T-cell (primary cell): ENCODE results near the gene MYH6. TPM values are rescaled to one million over a fixed set of nuclear protein-coding genes. Genes with fewer than 3 reads are reported as not detected.

Source experiments
- ATAC-seq, 4 experiments: fragments of 200-7000 bp in 3 of 4; fragments of 150-1000 bp in 1 of 4; cut with Tn5 transposase; replicated peaks in 1 of 4; 1 replicate in 3 of 4; 2 replicates in 1 of 4; pipeline ENCODE4 v1.10.0; 2021; ENCODE audit warnings: moderate library complexity in 3 of 4, mild to moderate bottlenecking in 2 of 4, moderate number of reproducible peaks in 1 of 4
- CTCF ChIA-PET, 2 donors: fragments of 300-600 bp; sonication (Branson Sonifier 250); formaldehyde crosslinking; loops; one replicate each; lab custom pipeline; 2022; ENCODE audit warnings: antibody characterized with exemption in 2 of 2; lab: Charles Lee
- POLR2A ChIA-PET, 2 donors: fragments of 300-600 bp; sonication (Branson Sonifier 250); formaldehyde crosslinking; loops; one replicate each; lab custom pipeline; 2022; ENCODE audit warnings: antibody characterized with exemption in 2 of 2; lab: Charles Lee
- DNase-seq, 35 experiments: peaks; one replicate each; pipeline versions ENCODE4 v3.0.0 to v3.0.0-alpha.2; 2013 to 2023
- H3K27ac ChIP-seq: one replicate; pipeline ENCODE4 v1.5.1; 2013; ENCODE audit warnings: low read length
- H3K27me3 ChIP-seq, 2 experiments: replicated peaks in 1 of 2; 1 replicate in 1 of 2; 2 replicates in 1 of 2; pipeline versions ENCODE4 v1.6.1 to v1.7.0; 2013; ENCODE audit warnings: low read length in 1 of 2, mixed read lengths in 1 of 2; ENCODE audit not compliant: control insufficient read depth in 2 of 2, insufficient read depth in 2 of 2; ENCODE audit errors: extremely low read depth in 1 of 2
- H3K36me3 ChIP-seq, 2 donors: 1 replicate in 1 of 2; 2 replicates in 1 of 2; pipeline versions ENCODE4 v1.6.1 to v1.7.0; 2013; ENCODE audit warnings: low read length in 1 of 2; ENCODE audit not compliant: control insufficient read depth in 2 of 2, insufficient read depth in 1 of 2; ENCODE audit errors: extremely low read depth in 1 of 2
- H3K4me1 ChIP-seq, 2 experiments: 1 replicate in 1 of 2; 2 replicates in 1 of 2; pipeline versions ENCODE4 v1.6.1 to v1.7.0; 2013; ENCODE audit warnings: low read length in 2 of 2, mixed read lengths in 1 of 2; ENCODE audit not compliant: insufficient read depth in 2 of 2, control insufficient read depth in 1 of 2; ENCODE audit errors: extremely low read depth in 1 of 2
- H3K4me3 ChIP-seq, 2 donors: 1 replicate in 1 of 2; 2 replicates in 1 of 2; pipeline versions ENCODE4 v1.5.1 to v1.7.0; 2013; ENCODE audit warnings: mild to moderate bottlenecking in 2 of 2, low read length in 1 of 2, moderate library complexity in 1 of 2; ENCODE audit not compliant: control insufficient read depth in 1 of 2; ENCODE audit errors: extremely low read depth in 1 of 2
- H3K9me3 ChIP-seq: 2 replicates; pipeline ENCODE4 v1.7.0; 2013
- H3K27ac Mint-ChIP-seq, 2 donors: one replicate each; pipeline ENCODE4 v1.8.0; 2020 to 2021; ENCODE audit warnings: mild to moderate bottlenecking in 2 of 2, mixed read lengths in 2 of 2
- H3K27me3 Mint-ChIP-seq, 2 donors: one replicate each; pipeline ENCODE4 v1.8.0; 2021 to 2022; ENCODE audit warnings: mixed read lengths in 2 of 2
- H3K36me3 Mint-ChIP-seq: one replicate; pipeline ENCODE4 v1.8.0; 2021; ENCODE audit warnings: mixed read lengths
- H3K4me1 Mint-ChIP-seq, 3 donors: one replicate each; pipeline ENCODE4 v1.8.0; 2020 to 2022; ENCODE audit warnings: mixed read lengths in 3 of 3, mild to moderate bottlenecking in 1 of 3
- H3K4me3 Mint-ChIP-seq, 3 donors: one replicate each; pipeline ENCODE4 v1.8.0; 2020 to 2022; ENCODE audit warnings: mild to moderate bottlenecking in 3 of 3, mixed read lengths in 3 of 3, moderate library complexity in 3 of 3
- H3K9me3 Mint-ChIP-seq, 3 donors: one replicate each; pipeline ENCODE4 v1.8.0; 2020 to 2022; ENCODE audit warnings: mixed read lengths in 3 of 3
- WGBS: methylation state at CpG from one replicate; pipeline ENCODE4 v1.1.5; 2013; ENCODE audit warnings: missing lambda C conversion rate; ENCODE audit not compliant: insufficient coverage; 5-methylcytosine and 5-hydroxymethylcytosine counted together
- total RNA-seq, 35 experiments: library from RNA in 6 of 35; stranded (reverse) in 6 of 35; fragments of 120-200 nt in 1 of 35; gene quantifications; one replicate each; pipeline versions ENCODE4 v1.2.1 to v1.2.4 and lab custom pipeline; 2013 to 2026

Gene MYH6
- total RNA-seq, 5 donors from 2014 or later (not counting 1 experiment from before 2014, with no cell fraction given) = not detected

DNA sequence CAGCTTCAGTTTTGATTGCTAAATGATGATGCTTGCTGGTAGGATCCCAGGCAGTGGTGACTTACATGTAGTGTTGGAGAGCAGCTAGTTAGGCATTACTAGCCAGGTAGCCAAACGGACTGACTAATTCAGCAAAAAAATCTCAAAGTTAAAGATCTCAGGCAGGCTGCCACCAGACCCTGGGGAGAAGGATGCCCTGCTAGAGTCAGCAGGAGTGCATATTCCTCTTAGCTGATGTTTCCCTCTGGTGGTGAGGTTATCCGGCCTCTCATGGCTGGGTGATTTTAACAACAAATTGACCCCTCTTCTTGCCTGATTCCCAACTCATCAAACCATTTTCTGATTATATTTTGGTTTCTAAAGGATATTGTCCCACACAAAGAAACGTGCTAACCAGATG lies 45.9 kb downstream of the MYH6 start:
- WGBS = no CpG with 5 or more reads among the region's 3 CpGs
- Mint-ChIP-seq H3K9me3 (no peaks in the 10 kb centered on the region), H3K4me3 (no peak overlapping the region), H3K27ac (no peak overlapping the region), H3K36me3 (no peaks in the 10 kb centered on the region), H3K4me1 (peaks cover 0 to 5% (median 2%) of the 10 kb centered on the region in 3 donors), H3K27me3 (peaks cover 21 to 39% of the 10 kb centered on the region in 2 donors)
- ChIA-PET POLR2A (no interaction called here), CTCF (interaction anchor here in 1 of 2 donors (0.6 kb wide), 1 partner anchor 93 kb away, joined by 3 read pairs; no protein-coding TSS in a partner anchor)
- Histone ChIP-seq H3K9me3 (no peaks in the 10 kb centered on the region), H3K4me1 (peaks cover 0 to 2% of the 10 kb centered on the region in 2 experiments), H3K4me3 (no peak overlapping the region), H3K36me3 (no peaks in the 10 kb centered on the region), H3K27me3 (peaks cover 8 to 61% of the 10 kb centered on the region in 2 experiments), H3K27ac (no peak overlapping the region)
- DNase-seq = peak in 1 of 35 experiments; percentile 14
- no peak for ATAC-seq

DNA sequence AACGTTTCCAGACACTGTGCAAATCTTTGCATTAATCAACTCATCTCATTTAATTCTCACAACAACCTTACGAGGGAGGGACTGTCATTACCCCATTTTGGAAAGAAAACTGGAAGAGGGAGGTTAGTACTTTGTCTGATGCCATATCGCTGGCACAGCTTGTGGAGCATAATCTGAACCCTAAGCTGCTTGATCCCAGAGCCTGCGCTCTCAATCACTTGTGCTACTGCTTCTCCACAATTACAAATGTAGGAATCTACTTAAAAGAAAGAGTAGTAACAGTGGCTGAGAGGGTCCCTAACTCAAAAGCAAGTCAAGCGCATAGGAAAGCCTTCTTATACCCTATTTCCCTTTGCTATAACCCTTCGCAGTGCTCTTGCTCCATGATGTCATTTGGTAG lies 46.3 kb downstream of the MYH6 start:
- Histone ChIP-seq H3K27ac (no peak overlapping the region), H3K4me1 (peaks cover 0 to 2% of the 10 kb centered on the region in 2 experiments), H3K4me3 (no peak overlapping the region), H3K9me3 (no peaks in the 10 kb centered on the region), H3K27me3 (peaks cover 7 to 61% of the 10 kb centered on the region in 2 experiments), H3K36me3 (no peaks in the 10 kb centered on the region)
- no peaks in the 10 kb centered on the region for H3K9me3 Mint-ChIP-seq
- no CpG with 5 or more reads among the region's 6 CpGs for WGBS
- peaks cover 17 to 35% of the 10 kb centered on the region in 2 donors for H3K27me3 Mint-ChIP-seq
- POLR2A ChIA-PET = no interaction called here
- no peaks in the 10 kb centered on the region for H3K36me3 Mint-ChIP-seq
- H3K27ac Mint-ChIP-seq = no peak overlapping the region
- H3K4me3 Mint-ChIP-seq = no peak overlapping the region
- ATAC-seq (no peak), DNase-seq (no peak)
- H3K4me1 Mint-ChIP-seq = peaks cover 0 to 2% (median 1%) of the 10 kb centered on the region in 3 donors
- CTCF ChIA-PET = interaction anchor here in 1 of 2 donors (0.6 kb wide), 1 partner anchor 93 kb away, joined by 3 read pairs; no protein-coding TSS in a partner anchor

DNA sequence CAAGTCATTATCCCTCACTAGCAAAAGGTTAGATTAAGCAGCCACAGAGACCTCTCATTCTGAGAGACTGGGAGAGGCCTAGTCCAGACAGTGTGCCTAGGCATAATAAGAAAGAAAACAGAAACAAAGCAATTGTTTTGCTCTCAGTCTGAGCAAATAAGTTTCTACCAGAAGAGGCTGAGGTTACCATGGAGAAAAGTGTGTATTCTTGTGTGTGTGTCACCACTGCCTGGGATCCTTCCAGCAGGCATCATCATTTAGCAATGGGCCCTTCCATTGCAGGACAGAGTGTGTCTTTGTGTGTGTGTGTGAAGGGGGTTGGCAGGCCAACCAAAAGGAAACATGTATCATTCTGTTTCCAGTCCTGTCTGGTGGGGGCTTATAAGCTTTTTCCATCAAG lies 46.8 kb downstream of the MYH6 start:
- DNase-seq (no peak), ATAC-seq (no peak)
- H3K27ac ChIP-seq = no peak overlapping the region
- H3K4me1 ChIP-seq = peaks cover 0 to 2% of the 10 kb centered on the region in 2 experiments
- no peaks in the 10 kb centered on the region for H3K36me3 Mint-ChIP-seq
- ChIA-PET POLR2A (no interaction called here), CTCF (no interaction called here)
- H3K27me3 ChIP-seq = peaks cover 6 to 58% of the 10 kb centered on the region in 2 experiments
- no peaks in the 10 kb centered on the region for H3K36me3 ChIP-seq
- H3K9me3 Mint-ChIP-seq = no peaks in the 10 kb centered on the region
- no peaks in the 10 kb centered on the region for H3K9me3 ChIP-seq
- no peak overlapping the region for H3K27ac Mint-ChIP-seq
- no peak overlapping the region for H3K4me3 Mint-ChIP-seq
- H3K4me3 ChIP-seq = no peak overlapping the region
- H3K4me1 Mint-ChIP-seq = peaks cover 0 to 2% (median 0%) of the 10 kb centered on the region in 3 donors
- peaks cover 13 to 31% of the 10 kb centered on the region in 2 donors for H3K27me3 Mint-ChIP-seq

DNA sequence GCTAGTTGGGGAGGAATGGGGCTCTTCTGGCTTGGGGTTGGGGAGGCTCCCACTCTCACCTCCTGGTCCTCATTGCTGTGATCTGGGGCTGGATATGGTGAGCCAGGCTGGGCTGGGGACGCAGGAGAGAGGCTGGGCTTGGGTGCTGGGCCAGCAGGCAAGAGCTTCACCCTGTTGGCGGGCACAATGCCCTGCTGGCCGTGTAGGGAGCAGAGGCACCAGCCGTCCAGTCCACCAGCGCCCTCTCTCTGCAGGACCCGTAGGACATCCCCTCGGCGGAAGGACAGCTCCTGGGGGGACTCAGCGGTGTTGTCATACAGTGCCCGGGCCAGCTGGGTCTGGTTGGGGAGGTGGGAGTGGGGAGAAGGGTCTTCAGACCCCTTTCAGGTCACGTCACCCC lies 47.6 kb downstream of the MYH6 start:
- DNase-seq (no peak), ATAC-seq (no peak)
- Mint-ChIP-seq H3K27me3 (peaks cover 13 to 35% of the 10 kb centered on the region in 2 donors), H3K4me3 (no peak overlapping the region), H3K36me3 (no peaks in the 10 kb centered on the region), H3K9me3 (no peaks in the 10 kb centered on the region), H3K27ac (no peak overlapping the region), H3K4me1 (peaks cover 0 to 2% (median 0%) of the 10 kb centered on the region in 3 donors)
- no peak overlapping the region for H3K27ac ChIP-seq
- H3K4me1 ChIP-seq = peaks cover 0 to 2% of the 10 kb centered on the region in 2 experiments
- ChIA-PET CTCF (no interaction called here), POLR2A (no interaction called here)
- no peaks in the 10 kb centered on the region for H3K36me3 ChIP-seq
- 74% methylated on average over 6 of the region's 11 CpGs for WGBS
- H3K9me3 ChIP-seq = no peaks in the 10 kb centered on the region
- peaks cover 6 to 57% of the 10 kb centered on the region in 2 experiments for H3K27me3 ChIP-seq
- no peak overlapping the region for H3K4me3 ChIP-seq

DNA sequence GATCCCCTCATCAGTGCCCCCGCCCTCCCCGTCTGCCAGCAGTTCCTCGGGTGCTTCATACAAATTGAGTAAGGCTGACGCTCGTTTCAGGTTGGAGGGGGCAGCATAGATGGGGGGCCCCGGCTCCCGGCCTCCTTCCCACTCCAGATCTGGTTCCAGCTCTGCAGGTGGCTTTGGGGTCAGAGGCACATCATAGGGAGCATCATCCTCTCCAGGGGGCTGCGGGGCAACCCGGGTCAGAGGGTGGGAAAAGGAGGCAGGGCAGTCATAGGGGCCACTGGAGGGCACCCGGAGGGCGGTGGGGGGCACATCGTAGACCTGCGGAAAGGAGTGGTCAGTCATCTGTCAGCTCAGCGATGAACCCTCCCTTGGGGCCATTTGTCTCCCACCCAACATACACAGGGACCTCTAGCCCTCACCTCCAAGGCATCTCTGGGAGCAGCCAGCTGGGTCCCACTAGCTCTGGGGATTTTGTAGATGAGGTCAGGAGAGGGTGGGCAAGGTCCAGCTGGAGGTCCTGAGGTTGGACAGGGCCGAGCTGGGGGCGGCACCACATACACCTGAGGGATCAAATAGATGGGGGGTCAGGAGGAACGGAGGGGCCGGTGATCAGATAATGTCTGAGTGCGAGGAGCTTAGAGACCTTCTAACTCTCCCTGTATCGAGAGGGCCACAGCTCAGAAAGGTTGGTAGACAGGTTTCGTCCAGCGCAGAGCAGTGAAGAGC lies 48.2 kb downstream of the MYH6 start:
- peaks cover 12 to 40% of the 10 kb centered on the region in 2 donors for H3K27me3 Mint-ChIP-seq
- Histone ChIP-seq H3K27me3 (peaks cover 6 to 54% of the 10 kb centered on the region in 2 experiments), H3K27ac (no peak overlapping the region), H3K9me3 (no peaks in the 10 kb centered on the region), H3K4me3 (no peak overlapping the region), H3K4me1 (no peaks in the 10 kb centered on the region), H3K36me3 (no peaks in the 10 kb centered on the region)
- peaks cover 0 to 1% (median 0%) of the 10 kb centered on the region in 3 donors for H3K4me1 Mint-ChIP-seq
- CTCF ChIA-PET = no interaction called here
- no peaks in the 10 kb centered on the region for H3K36me3 Mint-ChIP-seq
- no peak overlapping the region for H3K4me3 Mint-ChIP-seq
- no peak overlapping the region for H3K27ac Mint-ChIP-seq
- WGBS = 81% methylated on average over 13 of the region's 22 CpGs
- POLR2A ChIA-PET = no interaction called here
- DNase-seq = no peak
- H3K9me3 Mint-ChIP-seq = no peaks in the 10 kb centered on the region
- no peak for ATAC-seq

DNA sequence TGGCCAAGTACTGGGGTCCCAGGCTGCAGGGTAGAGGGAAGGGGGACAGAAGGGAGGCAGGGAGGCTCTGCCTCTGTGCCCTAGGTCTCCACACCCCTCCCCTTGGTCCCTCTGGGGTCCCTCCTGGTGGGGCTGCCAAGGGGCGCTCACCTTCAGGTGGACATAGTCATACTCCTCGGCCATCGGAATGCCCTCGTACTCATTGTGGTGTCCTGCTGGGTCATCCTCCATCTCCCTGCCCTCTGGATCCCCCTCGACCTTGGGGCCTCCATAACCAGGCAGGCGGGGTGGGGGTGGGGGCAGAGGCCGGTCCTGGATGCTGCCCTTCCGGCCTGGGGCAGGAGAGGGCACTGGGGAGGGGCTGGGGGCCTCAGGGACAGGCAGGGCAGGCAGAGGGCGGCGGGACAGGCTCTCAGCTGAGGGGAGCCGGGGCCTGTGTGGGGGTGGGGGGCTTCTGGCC lies 48.9 kb downstream of the MYH6 start:
- CTCF ChIA-PET = no interaction called here
- Mint-ChIP-seq H3K4me1 (no peaks in the 10 kb centered on the region), H3K4me3 (no peak overlapping the region), H3K27me3 (peaks cover 5 to 37% of the 10 kb centered on the region in 2 donors), H3K9me3 (no peaks in the 10 kb centered on the region), H3K27ac (no peak overlapping the region), H3K36me3 (no peaks in the 10 kb centered on the region)
- no peaks in the 10 kb centered on the region for H3K9me3 ChIP-seq
- H3K36me3 ChIP-seq = no peaks in the 10 kb centered on the region
- H3K4me3 ChIP-seq = no peak overlapping the region
- DNase-seq (no peak), ATAC-seq (no peak)
- 59% methylated on average over 5 of the region's 11 CpGs for WGBS
- no peaks in the 10 kb centered on the region for H3K4me1 ChIP-seq
- no peak overlapping the region for H3K27ac ChIP-seq
- POLR2A ChIA-PET = no interaction called here
- H3K27me3 ChIP-seq = peaks cover 4 to 50% of the 10 kb centered on the region in 2 experiments
